ENCODE measurements around the gene MRPL22. TPM values are rescaled to one million over a fixed set of nuclear protein-coding genes. Genes with fewer than 3 reads are reported as not detected.

The MRPL22 gene
- total and polyA plus RNA-seq, 2 of the 13 experiments (the other 11 are each of a cell fraction or from before 2014, with no cell fraction given) = 66.8 to 84.8 TPM

DNA sequence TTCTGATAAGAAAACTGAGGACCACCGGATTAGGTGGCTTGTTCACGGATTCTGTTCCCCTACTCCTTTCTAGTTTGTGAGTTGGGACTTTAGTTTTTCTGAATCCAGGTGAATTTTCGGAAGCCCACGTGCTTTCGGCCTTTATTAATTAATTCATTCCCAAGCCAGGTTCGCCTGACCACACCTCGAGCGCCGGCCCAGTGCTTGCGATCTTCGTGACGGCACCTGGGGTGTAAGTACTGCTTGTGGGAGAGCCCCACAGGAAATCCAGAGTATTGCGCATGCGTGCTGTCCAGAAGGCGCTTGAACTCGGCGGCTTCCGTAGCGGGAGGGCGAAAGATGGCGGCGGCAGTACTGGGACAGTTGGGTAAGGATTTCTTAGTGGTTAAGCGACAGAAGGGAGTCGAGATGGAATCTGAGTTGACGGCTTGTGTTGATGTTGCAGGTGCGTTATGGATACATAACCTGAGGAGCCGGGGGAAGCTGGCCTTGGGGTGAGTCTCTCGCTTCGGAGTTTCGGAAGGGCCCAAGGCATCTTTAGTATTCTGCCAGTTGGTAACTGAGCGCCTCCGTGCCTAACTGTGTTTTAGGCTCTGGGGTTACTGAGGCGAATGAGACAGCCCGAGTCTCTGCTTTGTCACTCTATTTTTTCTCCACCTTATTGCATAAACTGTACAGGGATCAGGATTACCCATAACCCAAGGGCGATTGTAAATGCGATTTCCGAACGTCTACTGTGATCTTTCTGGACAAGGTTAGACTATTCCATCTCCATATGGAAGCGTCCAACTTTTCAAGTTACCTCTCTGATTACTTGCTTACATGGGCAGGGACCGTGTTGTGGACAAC is at the start of gene MRPL22 (continued):
- no peak for TF ChIP-seq MLXIP (CRISPR knock-in tag; IDR thresholded peaks at IDR 0.05; ENCODE audit: borderline replicate concordance)
- TF ChIP-seq ZNF746 (CRISPR knock-in tag; IDR thresholded peaks at IDR 0.05) = 0 out of 2 replicates have a peak, but pooled peaks have one; percentile 32
- TF ChIP-seq THRA (CRISPR knock-in tag; IDR thresholded peaks at IDR 0.05; ENCODE audit: borderline replicate concordance) = 0 out of 2 replicates have a peak, but pooled peaks have one; percentile 23
- no peak for TF ChIP-seq TBL1XR1 (IDR thresholded peaks at IDR 0.05; ENCODE audit: borderline replicate concordance, low read length, partially characterized antibody)
- no peak for TF ChIP-seq KLF11 (CRISPR knock-in tag; IDR thresholded peaks at IDR 0.05)
- no peak for TF ChIP-seq HNF1A (IDR thresholded peaks at IDR 0.05; ENCODE audit: low read depth)
- TF ChIP-seq HNF1A (CRISPR knock-in tag; IDR thresholded peaks at IDR 0.05; ENCODE audit: borderline replicate concordance) = no peak
- TF ChIP-seq, protein P1, sequence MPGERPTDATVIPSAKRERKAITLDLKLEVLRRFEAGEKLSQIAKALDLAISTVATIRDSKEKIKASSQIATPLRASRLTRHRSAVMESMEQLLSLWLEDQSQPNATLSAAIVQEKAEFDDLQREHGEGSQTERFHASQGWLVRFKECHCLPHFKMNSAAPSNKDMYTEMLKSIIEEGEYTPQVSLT (CRISPR knock-in tag; IDR thresholded peaks at IDR 0.05; ENCODE audit: borderline replicate concordance, low read depth) = no peak
- no peak for TF ChIP-seq SOX13 (IDR thresholded peaks at IDR 0.05)
- TF ChIP-seq SOX13 (CRISPR knock-in tag; conservative IDR thresholded peaks at IDR 0.05 in 1 of 2, IDR thresholded peaks at IDR 0.05 in 1 of 2) = peak in 1 of 2 experiments; percentile 2; a peak in 1 of 4 replicates
- TF ChIP-seq ZNF235 (CRISPR knock-in tag; IDR thresholded peaks at IDR 0.05; ENCODE audit: borderline replicate concordance) = no peak
- no peak for TF ChIP-seq RNF2 (conservative IDR thresholded peaks at IDR 0.05; ENCODE audit: low read depth)
- TF ChIP-seq MIXL1 (CRISPR knock-in tag; IDR thresholded peaks at IDR 0.05) = no peak
- TF ChIP-seq ZNF773 (CRISPR knock-in tag; IDR thresholded peaks at IDR 0.05; ENCODE audit: borderline replicate concordance) = no peak
- TF ChIP-seq ZNF678 (CRISPR knock-in tag; IDR thresholded peaks at IDR 0.05) = 0 out of 2 replicates have a peak, but pooled peaks have one; percentile 45
- no peak for TF ChIP-seq ZNF891 (CRISPR knock-in tag; IDR thresholded peaks at IDR 0.05)
- TF ChIP-seq NR2F6 (IDR thresholded peaks at IDR 0.05) = no peak
- no peak for TF ChIP-seq NR2F6 (CRISPR knock-in tag; IDR thresholded peaks at IDR 0.05)
